Activated CD4-positive, alpha-beta memory T cell treated with anti-CD3 and anti-CD28 coated beads, Interleukin-2, amount 10 ng/mL, durations not matched to agents 7 days and 5 days (primary cell): Measurements from ENCODE around the gene GLIS1. TPM values are rescaled to one million over a fixed set of nuclear protein-coding genes. Genes with fewer than 3 reads are reported as not detected.
"Not testable (repeated sequence)": the region's sequence is repeated elsewhere in the genome, so short reads cannot be mapped to it uniquely, and the experiment has no call there.

ENCODE experiments used
- CTCF ChIA-PET: fragments of 350-600 bp; sonication (Branson Sonifier 250); formaldehyde crosslinking; loops from one replicate; lab custom pipeline; 2021; ENCODE audit warnings: antibody characterized with exemption, inconsistent platforms; lab: Charles Lee
- POLR2A ChIA-PET: fragments of 350-600 bp; sonication (Branson Sonifier 250); formaldehyde crosslinking; loops from one replicate; lab custom pipeline; 2021; ENCODE audit warnings: antibody characterized with exemption; lab: Charles Lee
- DNase-seq: peaks from one replicate; pipeline ENCODE4 v3.0.0-alpha.2; 2020
- H3K27ac Mint-ChIP-seq: one replicate; pipeline ENCODE4 v1.8.0; 2021; ENCODE audit warnings: mild to moderate bottlenecking, mixed read lengths
- H3K27me3 Mint-ChIP-seq: one replicate; pipeline ENCODE4 v1.8.0; 2021; ENCODE audit warnings: mixed read lengths
- H3K36me3 Mint-ChIP-seq: one replicate; pipeline ENCODE4 v1.8.0; 2021; ENCODE audit warnings: low read depth, mixed read lengths
- H3K4me1 Mint-ChIP-seq: one replicate; pipeline ENCODE4 v1.8.0; 2021; ENCODE audit warnings: mixed read lengths
- H3K4me3 Mint-ChIP-seq: one replicate; pipeline ENCODE4 v1.8.0; 2021; ENCODE audit warnings: mild to moderate bottlenecking, mixed read lengths
- H3K9me3 Mint-ChIP-seq: one replicate; pipeline ENCODE4 v1.8.0; 2021; ENCODE audit warnings: mixed read lengths
- total RNA-seq, 2 experiments: library from RNA; stranded (reverse); gene quantifications; one replicate each; pipeline ENCODE4 v1.2.3, GENCODE V29; 2021

GLIS1 gene
- total RNA-seq, 2 experiments from 2014 or later, result not detected

DNA sequence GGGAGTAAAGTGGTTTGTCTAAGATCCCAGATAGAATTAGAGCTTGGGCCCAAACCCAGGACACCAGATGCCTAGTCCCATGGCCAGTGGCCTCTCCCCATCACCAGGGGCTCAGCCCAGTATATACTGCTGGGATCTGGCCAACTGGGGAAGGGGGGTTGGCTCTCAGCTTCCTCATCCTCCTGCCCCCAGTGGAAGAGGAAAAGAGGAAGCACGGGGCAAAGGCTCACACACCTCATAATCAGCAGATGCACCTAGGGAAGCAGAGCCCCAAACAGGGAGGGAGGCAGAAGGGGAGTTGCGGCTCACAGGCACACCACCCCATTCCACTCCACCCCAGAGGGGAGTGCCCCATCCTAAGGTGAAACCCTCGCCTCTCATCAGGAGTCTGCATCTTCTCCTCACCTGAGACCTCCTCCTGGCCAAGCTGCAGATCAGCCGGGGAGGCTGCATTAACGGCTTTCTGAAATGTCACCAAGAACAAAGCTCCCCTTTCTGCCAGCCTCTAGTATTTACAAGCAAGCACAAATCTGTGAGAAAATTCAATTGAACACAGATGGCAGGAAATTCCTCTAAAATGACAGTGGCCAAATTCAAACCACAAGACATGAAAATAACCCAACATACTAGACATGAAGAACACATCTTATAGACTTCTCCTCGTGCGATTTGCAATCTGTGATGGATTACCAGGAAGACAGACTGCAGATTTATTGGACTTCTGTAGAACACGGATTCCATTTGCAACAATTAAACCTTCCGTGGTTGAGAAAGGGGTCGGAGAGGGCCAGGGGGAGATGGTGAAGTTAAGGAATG lies 82.8 kb downstream of the GLIS1 start:
- H3K27ac Mint-ChIP-seq, result no peak overlapping the region
- no peaks in the 10 kb centered on the region for H3K9me3 Mint-ChIP-seq
- H3K36me3 Mint-ChIP-seq, result no peaks in the 10 kb centered on the region
- no peak overlapping the region for H3K4me3 Mint-ChIP-seq
- no peak for DNase-seq
- H3K4me1 Mint-ChIP-seq, result no peaks in the 10 kb centered on the region
- CTCF ChIA-PET, result no interaction called here
- POLR2A ChIA-PET, result no interaction called here
- peaks cover 26% of the 10 kb centered on the region for H3K27me3 Mint-ChIP-seq

DNA sequence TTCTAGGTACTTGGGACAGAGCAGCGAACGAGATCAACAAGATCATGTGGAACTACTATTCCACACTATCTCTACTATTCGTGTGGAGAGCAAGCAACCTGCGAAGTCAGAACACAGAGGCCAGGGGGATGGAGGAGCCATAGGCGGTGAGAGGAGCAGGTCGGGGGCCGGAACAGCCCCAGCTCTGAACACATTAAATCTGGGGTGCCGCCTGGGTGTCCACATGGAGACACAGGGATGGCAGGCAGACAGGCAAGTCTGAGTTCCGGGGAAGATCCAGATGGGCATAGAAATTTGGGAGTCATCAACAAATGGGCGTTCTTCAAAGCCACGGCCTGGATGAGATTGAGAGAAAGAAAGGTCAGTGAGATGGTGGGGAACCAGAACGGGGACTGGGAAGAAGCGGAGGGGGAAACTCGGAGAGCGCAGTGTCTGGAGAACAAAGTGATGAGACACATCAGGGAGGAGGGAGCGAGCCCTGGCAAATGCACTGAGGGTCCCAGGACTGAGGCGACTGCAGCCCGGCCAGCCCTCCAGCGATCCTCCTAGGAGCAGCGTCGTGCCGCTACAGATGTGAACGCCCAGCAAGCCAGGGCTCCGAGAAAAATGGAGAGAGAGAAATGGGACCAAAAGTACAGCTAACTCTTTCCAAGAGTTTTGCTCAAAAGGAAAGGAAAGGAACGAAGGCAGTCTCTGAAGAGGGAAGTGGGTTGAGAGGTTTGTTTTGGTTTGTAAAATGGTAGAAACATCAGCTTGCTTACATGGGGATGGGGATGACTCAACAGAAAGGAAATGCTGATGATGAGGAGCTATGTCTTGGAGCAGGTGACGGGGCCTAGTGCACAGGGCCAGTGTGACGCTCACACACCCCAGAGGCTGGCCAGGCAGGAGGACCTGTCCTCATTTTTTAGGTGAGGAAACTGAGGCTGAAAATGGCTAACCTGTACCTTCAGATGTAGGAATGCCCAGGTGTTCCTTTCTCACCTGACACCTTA lies 84.5 kb downstream of the GLIS1 start:
- Mint-ChIP-seq H3K4me3 (no peak overlapping the region), H3K27ac (no peak overlapping the region)
- POLR2A ChIA-PET, result no interaction called here

DNA sequence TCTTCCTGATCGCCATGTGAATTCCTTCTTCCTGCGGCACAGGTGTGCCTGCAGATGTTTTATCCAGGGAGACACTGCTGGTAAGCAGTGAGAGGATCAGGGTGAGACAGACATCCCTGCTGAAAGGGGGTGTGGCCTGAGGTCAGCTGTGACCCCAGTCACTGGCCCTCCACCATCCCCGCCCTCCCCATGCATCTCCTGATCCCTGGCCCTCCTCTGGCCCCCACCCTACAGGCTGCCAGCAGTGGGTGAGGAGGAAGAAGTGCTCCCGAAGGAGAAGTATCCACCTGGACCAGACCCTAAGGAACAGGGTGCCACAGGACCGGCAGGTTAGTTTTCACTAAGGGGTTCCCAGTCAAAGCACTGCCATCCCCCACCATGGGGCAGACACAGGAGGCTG lies 85.3 kb downstream of the GLIS1 start:
- Mint-ChIP-seq H3K4me1 (no peaks in the 10 kb centered on the region), H3K27me3 (peaks cover 30% of the 10 kb centered on the region), H3K4me3 (no peak overlapping the region), H3K36me3 (no peaks in the 10 kb centered on the region), H3K27ac (no peak overlapping the region), H3K9me3 (no peaks in the 10 kb centered on the region)
- DNase-seq, result no peak
- CTCF ChIA-PET, result no interaction called here
- POLR2A ChIA-PET, result no interaction called here

More for the DNA sequence above, 84.5 kb downstream of the GLIS1 start:
- no peak for DNase-seq
- Mint-ChIP-seq H3K4me1 (no peaks in the 10 kb centered on the region), H3K36me3 (no peaks in the 10 kb centered on the region), H3K27me3 (peaks cover 28% of the 10 kb centered on the region), H3K9me3 (no peaks in the 10 kb centered on the region)
- CTCF ChIA-PET, result no interaction called here

DNA sequence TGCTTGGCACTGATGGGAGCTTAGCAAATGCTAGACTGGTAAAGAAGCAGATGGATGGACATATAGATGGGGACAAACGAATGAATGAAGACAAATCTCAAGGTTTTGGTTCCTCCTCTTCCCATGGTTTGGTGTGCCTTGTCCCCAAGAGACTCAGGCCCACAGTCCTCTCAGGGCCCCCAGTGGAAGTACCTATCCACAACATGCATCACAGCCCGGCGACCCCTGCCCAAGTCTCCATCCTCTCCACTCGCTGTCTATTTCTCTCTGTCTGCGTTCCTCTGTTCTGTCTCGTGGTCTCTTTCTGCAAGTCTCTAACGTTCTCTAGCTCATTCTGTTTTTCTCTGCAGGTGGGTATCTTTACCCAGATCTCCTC lies 85.8 kb downstream of the GLIS1 start:
- Mint-ChIP-seq H3K27ac (no peak overlapping the region), H3K4me3 (no peak overlapping the region), H3K4me1 (no peaks in the 10 kb centered on the region), H3K27me3 (peaks cover 31% of the 10 kb centered on the region), H3K9me3 (no peaks in the 10 kb centered on the region), H3K36me3 (no peaks in the 10 kb centered on the region)
- DNase-seq, result no peak
- POLR2A ChIA-PET, result no interaction called here
- CTCF ChIA-PET, result interaction anchor here (1.0 kb wide), 1 partner anchor 163 kb away, joined by 3 read pairs; no protein-coding TSS in a partner anchor

DNA sequence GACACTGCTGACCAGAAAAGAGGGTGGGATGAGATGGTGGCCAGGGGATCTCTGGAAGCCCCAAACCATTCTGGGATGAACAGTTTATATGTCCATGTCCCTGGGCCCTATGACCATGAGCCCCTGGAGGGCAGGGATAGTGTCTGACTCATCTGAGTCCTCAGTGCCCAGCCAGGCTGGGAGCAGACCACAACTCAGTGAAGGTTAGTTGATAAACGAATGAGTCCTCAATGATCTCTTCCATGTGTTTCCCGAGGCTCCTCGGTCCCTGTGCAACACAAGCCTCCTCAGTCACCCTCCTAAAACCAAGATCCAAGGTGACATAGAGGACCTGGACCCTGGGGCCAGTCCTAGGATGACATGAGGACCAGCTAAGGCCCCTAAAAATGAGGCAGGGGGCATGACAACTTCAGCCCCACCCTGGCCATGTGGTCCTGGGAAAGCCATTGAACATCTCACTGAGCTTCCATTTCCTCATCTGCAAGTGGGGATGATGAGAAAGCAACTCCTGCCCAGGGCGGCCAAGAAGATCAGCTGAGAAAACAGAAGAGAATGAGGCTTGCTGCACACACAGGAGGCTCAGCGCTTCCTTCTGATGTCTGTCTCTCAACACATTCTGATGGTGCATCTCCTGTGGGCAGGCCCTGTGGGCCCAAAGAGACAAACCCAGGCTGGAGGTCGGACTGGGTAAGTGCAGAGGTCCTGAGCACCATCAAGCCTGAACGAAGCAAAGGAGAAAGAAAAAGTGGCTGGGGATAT lies 86.3 kb downstream of the GLIS1 start:
- CTCF ChIA-PET, result interaction anchor here (0.7 to 1.0 kb wide), 2 partner anchors 163 to 374 kb away, joined by 3 to 4 read pairs; no protein-coding TSS in a partner anchor
- DNase-seq, result no peak
- H3K4me3 Mint-ChIP-seq, result no peak overlapping the region
- POLR2A ChIA-PET, result no interaction called here
- H3K4me1 Mint-ChIP-seq, result no peaks in the 10 kb centered on the region
- H3K36me3 Mint-ChIP-seq, result no peaks in the 10 kb centered on the region
- H3K27me3 Mint-ChIP-seq, result peaks cover 28% of the 10 kb centered on the region
- H3K27ac Mint-ChIP-seq, result no peak overlapping the region
- H3K9me3 Mint-ChIP-seq, result no peaks in the 10 kb centered on the region

DNA sequence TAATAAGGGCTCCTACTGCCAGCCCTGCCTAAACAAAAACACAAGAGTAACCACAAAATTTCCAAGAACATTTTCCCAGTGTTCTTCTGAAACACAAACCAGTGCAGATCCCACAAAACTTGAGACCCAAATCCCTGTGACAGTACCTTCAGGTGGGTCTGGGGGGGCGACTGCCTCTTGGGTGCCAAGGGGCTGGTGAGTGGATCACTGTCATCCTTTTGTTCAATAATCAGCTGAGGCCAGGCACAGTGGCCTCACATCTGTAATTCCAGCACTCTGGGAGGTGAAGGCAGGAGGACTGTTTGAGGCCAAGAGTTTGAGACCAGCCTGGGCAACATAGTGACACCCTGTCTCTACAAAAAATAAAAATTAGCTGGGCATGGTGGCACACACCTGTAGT lies 87.6 kb downstream of the GLIS1 start:
- Mint-ChIP-seq H3K27ac (no peak overlapping the region), H3K36me3 (no peaks in the 10 kb centered on the region), H3K4me3 (no peak overlapping the region), H3K4me1 (no peaks in the 10 kb centered on the region), H3K27me3 (peaks cover 30% of the 10 kb centered on the region), H3K9me3 (no peaks in the 10 kb centered on the region)
- POLR2A ChIA-PET, result no interaction called here
- DNase-seq, result no peak
- CTCF ChIA-PET, result no interaction called here

DNA sequence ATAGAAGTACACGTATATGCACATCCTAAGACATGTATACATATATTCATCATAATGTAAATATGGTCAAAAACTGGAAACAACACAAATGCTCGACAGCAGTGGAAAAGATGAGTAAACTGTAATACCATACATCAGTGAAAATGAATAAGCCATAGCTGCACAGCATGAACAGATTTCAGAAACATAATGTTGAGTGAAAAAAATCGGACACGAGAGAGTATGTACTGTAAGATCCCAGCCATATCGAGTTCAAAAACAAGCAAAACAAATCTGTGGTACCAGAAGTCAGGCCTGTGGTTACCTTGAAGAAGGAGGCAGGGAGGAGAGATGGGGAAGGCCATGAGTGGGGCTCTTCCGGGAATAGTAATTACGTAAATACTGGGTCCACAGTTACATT lies 90.4 kb downstream of the GLIS1 start:
- ChIA-PET POLR2A (interaction anchor here (0.7 kb wide), 1 partner anchor 25 kb away, joined by 3 read pairs; no protein-coding TSS in a partner anchor), CTCF (no interaction called here)
- Mint-ChIP-seq H3K36me3 (no peaks in the 10 kb centered on the region), H3K4me3 (no peak overlapping the region), H3K4me1 (no peaks in the 10 kb centered on the region), H3K9me3 (no peaks in the 10 kb centered on the region), H3K27ac (no peak overlapping the region), H3K27me3 (peaks cover 20% of the 10 kb centered on the region)
- DNase-seq, result no peak

DNA sequence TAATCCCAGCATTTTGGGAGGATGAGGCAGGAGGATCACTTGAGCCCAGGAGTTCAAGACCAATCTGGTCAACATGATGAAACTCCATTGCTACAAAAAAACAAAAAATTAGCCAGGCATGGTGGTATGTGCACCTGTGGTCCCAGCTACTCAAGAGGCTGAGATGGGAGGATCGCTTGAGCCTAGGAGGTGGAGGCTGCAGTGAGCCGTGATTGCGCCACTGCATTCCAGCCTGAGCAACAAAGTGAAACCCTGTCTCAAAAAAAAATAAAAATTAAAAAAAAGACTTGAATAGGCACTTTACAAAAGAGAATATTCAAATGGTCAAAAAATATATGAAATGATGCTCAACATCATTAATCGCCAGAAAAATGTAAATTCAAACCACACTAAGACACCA lies 91.0 kb downstream of the GLIS1 start:
- H3K9me3 Mint-ChIP-seq, CTCF ChIA-PET, H3K27ac Mint-ChIP-seq, H3K4me3 Mint-ChIP-seq, H3K4me1 Mint-ChIP-seq, H3K36me3 Mint-ChIP-seq, DNase-seq: not testable (repeated sequence)
- peaks cover 20% of the 10 kb centered on the region for H3K27me3 Mint-ChIP-seq
- POLR2A ChIA-PET, result interaction anchor here (0.7 kb wide), 1 partner anchor 25 kb away, joined by 3 read pairs; no protein-coding TSS in a partner anchor

DNA sequence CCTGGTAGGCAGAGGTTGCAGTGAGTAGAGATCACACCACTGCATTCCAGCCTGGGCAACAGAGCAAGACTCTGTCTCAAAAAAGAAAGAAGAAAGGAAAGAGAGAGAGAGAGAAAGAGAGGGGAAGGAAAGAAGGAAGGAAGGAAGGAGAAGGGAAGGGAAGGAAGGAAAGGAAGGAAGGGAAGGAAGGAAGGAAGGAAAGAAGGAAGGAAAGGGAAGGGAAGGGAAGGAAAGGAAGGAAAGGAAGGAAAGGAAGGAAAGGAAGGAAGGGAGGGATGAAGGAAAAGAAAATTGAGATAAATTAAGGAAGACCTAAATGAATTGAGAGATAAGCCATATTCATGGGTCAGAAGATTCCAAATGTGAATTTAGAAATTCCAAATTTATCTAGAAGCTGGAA lies 92.2 kb downstream of the GLIS1 start:
- Mint-ChIP-seq H3K9me3 (no peaks in the 10 kb centered on the region), H3K4me3 (no peak overlapping the region), H3K27ac (no peak overlapping the region), H3K4me1 (no peaks in the 10 kb centered on the region), H3K36me3 (no peaks in the 10 kb centered on the region), H3K27me3 (peaks cover 20% of the 10 kb centered on the region)
- ChIA-PET CTCF (no interaction called here), POLR2A (no interaction called here)
- no peak for DNase-seq

DNA sequence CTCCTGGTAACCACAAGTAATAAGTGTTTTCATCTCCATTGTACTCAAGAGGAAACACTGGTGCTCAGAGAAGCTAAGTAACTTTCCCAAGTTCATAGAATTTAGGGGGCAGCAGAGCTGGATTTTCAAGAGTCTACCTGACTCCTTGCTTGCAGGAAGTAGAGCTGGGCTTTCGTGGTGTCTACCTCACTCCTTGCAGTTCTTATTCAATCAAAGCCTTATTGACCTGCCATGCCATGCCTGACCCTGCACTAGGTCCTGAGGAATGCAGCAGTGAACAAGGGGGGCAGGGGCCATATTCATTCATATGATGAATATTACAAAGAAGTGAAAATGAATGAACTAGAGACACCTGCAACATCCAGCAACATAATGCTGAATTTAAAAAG lies 93.3 kb downstream of the GLIS1 start:
- H3K36me3 Mint-ChIP-seq, result no peaks in the 10 kb centered on the region
- DNase-seq, result no peak
- no peaks in the 10 kb centered on the region for H3K4me1 Mint-ChIP-seq
- H3K27ac Mint-ChIP-seq, result no peak overlapping the region
- ChIA-PET POLR2A (no interaction called here), CTCF (no interaction called here)
- peaks cover 20% of the 10 kb centered on the region for H3K27me3 Mint-ChIP-seq
- H3K4me3 Mint-ChIP-seq, result no peak overlapping the region
- H3K9me3 Mint-ChIP-seq, result no peaks in the 10 kb centered on the region

DNA sequence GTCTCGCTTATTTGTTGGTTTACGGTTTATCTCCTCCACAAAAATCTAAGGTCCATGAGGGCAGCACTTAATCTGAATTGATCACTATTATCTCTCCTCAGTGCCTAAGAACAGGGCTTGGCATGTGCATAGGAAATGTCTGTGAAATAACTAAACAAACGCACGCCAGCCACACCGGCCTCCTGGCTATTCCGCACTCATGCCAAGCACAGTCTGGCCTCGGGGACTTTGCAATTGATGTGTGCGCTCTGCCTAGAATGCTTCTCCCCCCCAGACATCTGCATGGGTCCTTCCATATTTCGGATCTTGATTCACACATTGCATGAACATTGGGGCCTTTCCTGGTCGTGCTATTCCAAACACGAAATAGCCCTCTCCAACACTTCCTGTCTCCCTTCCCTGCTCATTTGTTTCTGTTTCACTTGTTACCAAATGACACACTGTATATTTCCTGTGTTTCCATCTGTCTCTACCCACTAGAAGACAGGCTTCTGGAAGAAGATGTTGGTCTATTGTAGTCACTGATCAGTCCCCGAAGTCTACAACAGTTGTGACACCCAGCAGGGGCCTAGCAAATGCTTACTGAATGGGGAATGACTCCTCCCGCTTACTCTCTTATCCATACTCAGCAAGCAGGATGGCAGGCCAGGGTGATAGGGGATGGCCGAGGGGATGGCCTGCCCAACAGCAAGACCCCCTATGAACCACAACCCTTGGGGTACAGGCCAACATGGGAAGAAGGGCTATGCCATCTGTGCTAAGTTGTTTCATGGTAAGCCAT lies 93.9 kb downstream of the GLIS1 start:
- no peak for DNase-seq
- no peaks in the 10 kb centered on the region for H3K9me3 Mint-ChIP-seq
- H3K27me3 Mint-ChIP-seq, result peaks cover 20% of the 10 kb centered on the region
- H3K36me3 Mint-ChIP-seq, result no peaks in the 10 kb centered on the region
- H3K4me1 Mint-ChIP-seq, result no peaks in the 10 kb centered on the region
- ChIA-PET CTCF (no interaction called here), POLR2A (no interaction called here)
- no peak overlapping the region for H3K4me3 Mint-ChIP-seq
- no peak overlapping the region for H3K27ac Mint-ChIP-seq

DNA sequence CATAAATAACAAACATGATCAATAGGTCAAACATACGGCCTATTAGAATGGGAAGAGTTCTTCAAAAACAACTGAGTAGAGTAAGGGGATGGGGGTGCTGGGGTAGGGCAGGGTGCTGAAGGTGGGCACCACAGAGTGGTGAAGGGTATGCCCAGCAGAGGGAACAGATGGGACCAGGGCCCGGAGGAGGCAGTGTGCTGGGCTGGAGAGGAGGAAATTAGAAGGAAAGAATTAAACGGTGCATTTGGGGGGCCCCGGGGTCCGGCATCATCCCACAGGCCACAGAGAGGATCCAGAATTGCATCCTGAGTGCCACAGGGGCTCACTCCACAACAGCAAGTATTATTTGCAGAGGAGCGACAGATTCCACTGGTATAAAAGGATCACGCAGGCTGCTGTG lies 94.5 kb downstream of the GLIS1 start:
- POLR2A ChIA-PET, result no interaction called here
- Mint-ChIP-seq H3K27ac (no peak overlapping the region), H3K27me3 (peaks cover 16% of the 10 kb centered on the region), H3K9me3 (no peaks in the 10 kb centered on the region), H3K36me3 (no peaks in the 10 kb centered on the region), H3K4me1 (no peaks in the 10 kb centered on the region), H3K4me3 (no peak overlapping the region)
- DNase-seq, result no peak
- CTCF ChIA-PET, result no interaction called here
